K562 (cell line): ENCODE results near the gene RAMAC. TPM values are rescaled to one million over a fixed set of nuclear protein-coding genes. Genes with fewer than 3 reads are reported as not detected.

Source experiments
- ATAC-seq: fragments of 200-7000 bp; cut with Tn5 transposase; 3 replicates; pipeline ENCODE4 v1.9.1; 2020; ENCODE audit warnings: moderate library complexity
- BruUV-seq: library from RNA; stranded (reverse); fragments of 400-500 nt; replicated peaks from 2 replicates; lab custom pipeline; 2021; lab: Mats Ljungman, UMichigan
- CTCF ChIA-PET: fragments of 300-600 bp; formaldehyde crosslinking; extraction: SDS; loops from one replicate; lab custom pipeline; 2021; ENCODE audit warnings: low intra/inter-chr PET ratio; lab: Yijun Ruan, JAX
- POLR2A ChIA-PET: fragments of 300-600, 350-650 bp; sonication (Branson Sonifier 250); formaldehyde crosslinking; extraction: SDS; loops from one replicate; lab custom pipeline; 2021; ENCODE audit warnings: antibody characterized with exemption, inconsistent platforms; lab: Yijun Ruan, JAX
- DNase-seq, 4 experiments: peaks; one replicate each; pipeline versions ENCODE4 v3.0.0 to v3.0.0-alpha.2; 2011 to 2018; ENCODE audit warnings: low spot score in 3 of 4, mixed read lengths in 3 of 4; ENCODE audit errors: extremely low read depth in 1 of 4
- FAIRE-seq: peaks from 2 replicates; lab custom pipeline; 2011; peaks lifted over from hg19 to GRCh38; lab: Jason Lieb, UNC
- H2AFZ ChIP-seq: 2 replicates; pipeline ENCODE4 v1.6.0; 2011; ENCODE audit warnings: low read depth, low read length, control low read depth, inconsistent platforms
- H3K27ac ChIP-seq: fragments of 200-600 bp; 3 replicates; pipeline ENCODE4 v1.8.0; 2011; ENCODE audit warnings: low read depth, mild to moderate bottlenecking, control low read depth, inconsistent platforms, low read length, moderate library complexity, mixed read lengths; ENCODE audit errors: extremely low read depth
- H3K27me3 ChIP-seq, 2 experiments: fragments of 300-600 bp in 1 of 2; 2 replicates in 1 of 2; 3 replicates in 1 of 2; pipeline versions ENCODE4 v1.6.0 to v1.8.0; 2011; ENCODE audit warnings: inconsistent platforms in 2 of 2, low read length in 2 of 2, mild to moderate bottlenecking in 1 of 2, mixed read lengths in 1 of 2, moderate library complexity in 1 of 2; ENCODE audit not compliant: control insufficient read depth in 2 of 2, insufficient read depth in 2 of 2
- H3K36me3 ChIP-seq: fragments of 300-600 bp; 3 replicates; pipeline ENCODE4 v1.8.0; 2011; ENCODE audit warnings: mild to moderate bottlenecking, low read length, inconsistent platforms; ENCODE audit not compliant: control insufficient read depth, insufficient read depth
- H3K4me1 ChIP-seq, 2 experiments: fragments of 200-600 bp in 1 of 2; replicated peaks in 1 of 2; 2 replicates in 1 of 2; 3 replicates in 1 of 2; pipeline versions ENCODE4 v1.5.1 to v1.8.0; 2011; ENCODE audit warnings: inconsistent platforms in 2 of 2, low read length in 2 of 2, mild to moderate bottlenecking in 1 of 2, mixed read lengths in 1 of 2, moderate library complexity in 1 of 2; ENCODE audit not compliant: control insufficient read depth in 2 of 2, insufficient read depth in 2 of 2
- H3K4me2 ChIP-seq: 2 replicates; pipeline ENCODE4 v1.6.1; 2011; ENCODE audit warnings: low read length, control low read depth, inconsistent platforms, mixed read lengths; ENCODE audit not compliant: insufficient read depth
- H3K4me3 ChIP-seq: fragments of 200-600 bp; sonication (generic), shearing (Covaris generic); 2 replicates; pipeline ENCODE4 v1.5.1; 2016; ENCODE audit warnings: control low read depth, inconsistent platforms
- H3K79me2 ChIP-seq: fragments of 200-600 bp; 3 replicates; pipeline ENCODE4 v1.8.0; 2011; ENCODE audit warnings: low read length, inconsistent platforms; ENCODE audit not compliant: control insufficient read depth, insufficient read depth
- H3K9ac ChIP-seq, 2 experiments: 2 replicates each; pipeline versions ENCODE4 v1.6.0 to v1.6.1; 2011; ENCODE audit warnings: low read depth in 2 of 2, low read length in 2 of 2, control low read depth in 1 of 2, inconsistent platforms in 1 of 2, mild to moderate bottlenecking in 1 of 2, mixed read lengths in 1 of 2; ENCODE audit not compliant: insufficient read depth in 1 of 2
- H3K9me1 ChIP-seq: one replicate; pipeline ENCODE4 v1.6.0; 2011; ENCODE audit warnings: inconsistent platforms, mild to moderate bottlenecking, low read length, moderate library complexity; ENCODE audit not compliant: control insufficient read depth, insufficient read depth
- H3K9me3 ChIP-seq: replicated peaks from 2 replicates; pipeline ENCODE4 v1.5.1; 2011; ENCODE audit warnings: low read depth, low read length, inconsistent platforms; ENCODE audit not compliant: control insufficient read depth, insufficient read depth
- H4K20me1 ChIP-seq: replicated peaks from 2 replicates; pipeline ENCODE4 v1.6.1; 2011; ENCODE audit warnings: low read length, inconsistent platforms, mixed read lengths; ENCODE audit not compliant: control insufficient read depth, insufficient read depth
- KAT7 ChIP-seq: sonication (generic); formaldehyde crosslinking; IDR thresholded peaks from 2 replicates; pipeline ENCODE4 v1.8.0; 2022; ENCODE audit warnings: missing genetic modification reagents, mild to moderate bottlenecking, borderline replicate concordance
- MAX ChIP-seq: sonication (generic); formaldehyde crosslinking; IDR thresholded peaks from 2 replicates; pipeline ENCODE4 v1.9.0; 2022; ENCODE audit warnings: mild to moderate bottlenecking, missing genetic modification reagents
- ZKSCAN1 ChIP-seq: fragments of 150-350 bp; IDR thresholded peaks from 2 replicates; pipeline ENCODE4 v1.6.1; 2016; ENCODE audit warnings: low read depth, low read length
- ZNF121 ChIP-seq: sonication (generic); formaldehyde crosslinking; conservative IDR thresholded peaks from 2 replicates; pipeline ENCODE4 v1.8.0; 2022; ENCODE audit warnings: missing genetic modification reagents
- WGBS: fragments of 100-300 bp; shearing (Covaris generic); methylation state at CpG from one replicate; pipeline ENCODE4 v1.1.6; 2016; ENCODE audit warnings: low coverage, mixed read lengths; ENCODE audit not compliant: insufficient coverage; ENCODE audit errors: missing lambda C conversion rate; 5-methylcytosine and 5-hydroxymethylcytosine counted together
- in situ Hi-C: fragments of 300-500 bp; cut with MboI; formaldehyde crosslinking; loops from 4 replicates; pipeline ENCODE4 v1.15.0; 2018; ENCODE audit warnings: inconsistent platforms, mixed read lengths
- intact Hi-C: fragments of 100-400 bp; cut with micrococcal nuclease; formaldehyde crosslinking; loops from 2 replicates; pipeline ENCODE4 v1.14.2; 2022
- polyA plus RNA-seq, 8 experiments: library from polyadenylated mRNA; depleted of rRNA in 4 of 8; stranded (reverse) in 5 of 8; unstranded in 3 of 8; fragments of >200 nt; fragmentation: Nextera tagmentation in 2 of 8; fragmentation: Illumina TruSeq in 1 of 8; extraction: Ambion mirVana in 2 of 8; extraction: Trizol in 1 of 8; gene quantifications; 2 replicates each; pipeline versions ENCODE4 v1.2.1 to v1.2.3, GENCODE V29; 2011 to 2014; ENCODE audit warnings: inconsistent platforms in 1 of 8, missing spikeins in 1 of 8
- total RNA-seq, 7 experiments: library from RNA; depleted of rRNA in 6 of 7; stranded (reverse); fragments of >200 nt in 6 of 7; fragmentation: Illumina TruSeq in 2 of 7; extraction: Trizol in 2 of 7; gene quantifications; 2 replicates each; pipeline versions ENCODE4 v1.2.1 to v1.2.3, GENCODE V29; 2011 to 2021; ENCODE audit warnings: low replicate concordance in 1 of 7
- TF ChIP-seq, protein P1 (sequence below): IDR thresholded peaks from 2 replicates; pipeline ENCODE4 v1.6.1; 2011; ENCODE audit warnings: borderline replicate concordance, low read depth, mild to moderate bottlenecking, moderate library complexity, low read length; ENCODE audit not compliant: insufficient read depth, poor library complexity, severe bottlenecking

RAMAC gene
- total and polyA plus RNA-seq, 9 of the 15 experiments (the other 6 are each of a cell fraction or from before 2014, with no cell fraction given): 26.9 to 108 (median 38.4) TPM

GRCh38 chr15:82964890-82965289, 21.1 kb upstream of the RAMAC start:
- Histone ChIP-seq H3K79me2 (no peaks in the 10 kb centered on the region), H3K9ac (no peak overlapping the region), H3K9me1 (no peaks in the 10 kb centered on the region), H2AFZ (no peak overlapping the region)
- no peak for ATAC-seq
- POLR2A ChIA-PET: no interaction called here
- TF ChIP-seq, protein P1, sequence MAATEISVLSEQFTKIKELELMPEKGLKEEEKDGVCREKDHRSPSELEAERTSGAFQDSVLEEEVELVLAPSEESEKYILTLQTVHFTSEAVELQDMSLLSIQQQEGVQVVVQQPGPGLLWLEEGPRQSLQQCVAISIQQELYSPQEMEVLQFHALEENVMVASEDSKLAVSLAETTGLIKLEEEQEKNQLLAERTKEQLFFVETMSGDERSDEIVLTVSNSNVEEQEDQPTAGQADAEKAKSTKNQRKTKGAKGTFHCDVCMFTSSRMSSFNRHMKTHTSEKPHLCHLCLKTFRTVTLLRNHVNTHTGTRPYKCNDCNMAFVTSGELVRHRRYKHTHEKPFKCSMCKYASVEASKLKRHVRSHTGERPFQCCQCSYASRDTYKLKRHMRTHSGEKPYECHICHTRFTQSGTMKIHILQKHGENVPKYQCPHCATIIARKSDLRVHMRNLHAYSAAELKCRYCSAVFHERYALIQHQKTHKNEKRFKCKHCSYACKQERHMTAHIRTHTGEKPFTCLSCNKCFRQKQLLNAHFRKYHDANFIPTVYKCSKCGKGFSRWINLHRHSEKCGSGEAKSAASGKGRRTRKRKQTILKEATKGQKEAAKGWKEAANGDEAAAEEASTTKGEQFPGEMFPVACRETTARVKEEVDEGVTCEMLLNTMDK: no peak
- no peak for TF ChIP-seq MAX (CRISPR knock-in tag)
- no peak for TF ChIP-seq ZKSCAN1
- TF ChIP-seq KAT7 (CRISPR knock-in tag): no peak
- peak; percentile 79 for TF ChIP-seq ZNF121 (CRISPR knock-in tag)
- TF ChIP-seq, all 486 proteins: peak for 1
- Histone ChIP-seq H3K4me1 (no peaks in the 10 kb centered on the region), H3K36me3 (no peaks in the 10 kb centered on the region), H3K4me2 (no peak overlapping the region), H3K27me3 (peaks cover 21 to 35% of the 10 kb centered on the region in 2 experiments), H3K27ac (no peak overlapping the region), H4K20me1 (no peaks in the 10 kb centered on the region), H3K4me3 (no peak overlapping the region), H3K9me3 (no peaks in the 10 kb centered on the region)
- CTCF ChIA-PET: no interaction called here
- in situ Hi-C loops: no loop called here
- intact Hi-C loops: no loop called here
- FAIRE-seq: no peak
- BruUV-seq: no TSS peak
- no peak for DNase-seq
- 15% methylated on average over 5 of the region's 5 CpGs for WGBS
